ENCODE data around the gene ARHGAP25. TPM values are rescaled to one million over a fixed set of nuclear protein-coding genes. Genes with fewer than 3 reads are reported as not detected.
A peak's percentile ranks its signal among the peaks of the same experiment; 100 is the strongest.

The ARHGAP25 gene
- total and polyA plus RNA-seq, 2 of the 4 experiments (the other 2 are of a cell fraction): 0.29 to 0.36 TPM

DNA sequence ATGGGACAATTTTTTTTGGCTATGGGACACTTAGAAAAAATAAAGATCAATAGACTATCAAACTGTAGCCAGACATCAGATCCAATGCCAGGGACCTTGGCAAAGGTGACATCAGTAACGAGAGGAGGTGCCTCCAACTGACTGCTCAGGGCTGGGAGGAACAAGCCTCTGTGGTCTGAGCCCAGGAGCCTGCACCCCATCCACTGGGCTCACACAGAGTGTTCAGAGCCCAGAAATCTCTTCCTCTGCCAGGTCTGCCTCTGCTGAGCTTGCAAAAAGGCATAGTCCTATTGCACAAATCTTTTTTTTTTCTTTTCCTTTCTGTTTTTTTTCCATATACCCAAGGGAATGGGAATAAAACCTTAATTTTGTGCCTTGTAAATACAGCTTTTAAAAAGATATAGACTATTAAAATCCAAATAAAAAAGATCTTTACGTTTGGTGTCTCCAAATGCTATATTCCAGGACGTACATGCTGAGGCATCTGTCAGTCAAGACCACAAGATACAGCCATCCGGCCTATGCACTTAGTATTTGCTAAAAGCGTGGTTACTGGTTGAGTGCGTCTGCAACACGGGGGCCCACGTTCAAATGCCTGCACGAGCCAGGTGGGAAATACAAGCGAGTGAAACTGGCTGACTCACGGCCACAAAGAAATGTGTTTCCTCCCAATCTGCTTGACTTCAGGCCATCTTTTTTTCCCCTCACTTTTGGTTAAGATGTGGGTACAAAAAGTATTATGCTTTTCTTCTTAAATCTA, 7.8 kb upstream of the ARHGAP25 start:
- Histone ChIP-seq H3K18ac (ENCODE audit: low read depth, low read length) (no peak overlapping the region), H3K27ac (ENCODE audit: insufficient read depth, low read length) (no peak overlapping the region; the same call in 1 of the 2 replicates), H3K56ac (ENCODE audit: extremely low read depth, insufficient read depth, low read length) (no peak overlapping the region), H2AFZ (replicated peaks; ENCODE audit: low read length, poor library complexity) (no peak overlapping the region), H3K14ac (replicated peaks; ENCODE audit: low read depth, low read length) (peak overlapping the region; percentile 98), H3K4me1 (ENCODE audit: control insufficient read depth, insufficient read depth, low read length) (peaks cover 13% of the 10 kb centered on the region), H3K27me3 (ENCODE audit: control insufficient read depth, insufficient read depth, low read length) (no peaks in the 10 kb centered on the region), H2BK5ac (ENCODE audit: low read depth, low read length, poor library complexity, severe bottlenecking) (peak overlapping the region; percentile 90), H4K8ac (ENCODE audit: low read depth in 2 of 2, low read length in 2 of 2) (peak overlapping the region; percentile 48 to 98; a peak in 3 of 4 replicates), H2BK20ac (ENCODE audit: low read depth, low read length) (peak overlapping the region; percentile 99), H3K79me1 (ENCODE audit: low read depth in 1 of 2, low read length in 2 of 2) (no peaks in the 10 kb centered on the region), H3K4me3 (ENCODE audit: insufficient read depth, low read depth, low read length) (no peak overlapping the region), H4K91ac (ENCODE audit: insufficient read depth, low read depth, low read length) (peak overlapping the region; percentile 94), H3K4me2 (ENCODE audit: low read depth, low read length) (no peak overlapping the region), H3K4ac (ENCODE audit: low read depth, low read length) (peak overlapping the region; percentile 99), H3K9me1 (ENCODE audit: insufficient read depth, low read length) (peaks cover 15% of the 10 kb centered on the region), H3K23ac (ENCODE audit: low read depth, low read length) (no peak overlapping the region), H2AK5ac (ENCODE audit: low read depth, low read length) (peak overlapping the region; percentile 97), H2BK120ac (ENCODE audit: low read depth, low read length) (peak overlapping the region; percentile 99), H2BK15ac (ENCODE audit: low read depth, low read length) (peak overlapping the region; percentile 61; the same call in 2 of the 3 replicates), H4K20me1 (ENCODE audit: insufficient read depth, low read length) (no peaks in the 10 kb centered on the region), H3K36me3 (ENCODE audit: control insufficient read depth, insufficient read depth, low read length) (no peaks in the 10 kb centered on the region), H3K9ac (ENCODE audit: low read depth, low read length) (no peak overlapping the region), H4K5ac (ENCODE audit: low read depth, low read length) (no peak overlapping the region), H3K9me3 (ENCODE audit: control insufficient read depth, insufficient read depth, low read length) (no peaks in the 10 kb centered on the region), H2AK9ac (replicated peaks; ENCODE audit: low read depth, low read length, poor library complexity) (no peak overlapping the region)
- DNase-seq: no peak
- no peak for ATAC-seq (ENCODE audit: low read depth)
- TF ChIP-seq BHLHE40 (IDR thresholded peaks at IDR 0.05; ENCODE audit: low read depth, low read length) (no peak), MAFK (IDR thresholded peaks at IDR 0.05; ENCODE audit: low read depth, low read length) (0 out of 2 replicates have a peak, but pooled peaks have one; percentile 40), CHD1 (IDR thresholded peaks at IDR 0.05; ENCODE audit: low read depth, low read length) (no peak), RCOR1 (IDR thresholded peaks at IDR 0.05; ENCODE audit: insufficient replicate concordance, low read length) (no peak), POLR2A (IDR thresholded peaks at IDR 0.05; ENCODE audit: low read depth, low read length) (no peak), MAZ (IDR thresholded peaks at IDR 0.05; ENCODE audit: borderline replicate concordance, low read depth, low read length) (no peak)
- BruUV-seq (replicated peaks): no TSS peak
- ChIA-PET CTCF (no interaction called here), POLR2A (ENCODE audit: unreplicated experiment) (no interaction called here)
- dilution Hi-C loops (cut with HindIII; ENCODE audit: low sequenced_read_pairs, unreplicated experiment): no loop called here
- in situ Hi-C loops (cut with MboI; ENCODE audit: low sequenced_read_pairs): no loop called here
- WGBS, 2 experiments (ENCODE audit: extremely low coverage in 2 of 2, insufficient read length in 1 of 2): 83% methylated on average over 1 of the region's 11 CpGs; no CpG with 5 or more reads in 1 of the 2 experiments
- intact Hi-C loops (cut with micrococcal nuclease): no loop called here
